Fibroblast of lung (primary cell): ENCODE measurements around the gene HSPBP1.

Source experiments
- EZH2 ChIP-seq: IDR thresholded peaks from 2 replicates; pipeline ENCODE4 v1.5.1; 2012; ENCODE audit warnings: low read length, control low read depth, mild to moderate bottlenecking; ENCODE audit errors: missing control alignments
- TF ChIP-seq, protein P1 (sequence below), 2 donors: IDR thresholded peaks in 1 of 2; conservative IDR thresholded peaks in 1 of 2; 1 replicate in 1 of 2; 2 replicates in 1 of 2; pipeline ENCODE4 v1.5.1; 2011 to 2012; ENCODE audit warnings: low read length in 2 of 2, control low read depth in 1 of 2, inconsistent platforms in 1 of 2, low read depth in 1 of 2, mild to moderate bottlenecking in 1 of 2

DNA sequence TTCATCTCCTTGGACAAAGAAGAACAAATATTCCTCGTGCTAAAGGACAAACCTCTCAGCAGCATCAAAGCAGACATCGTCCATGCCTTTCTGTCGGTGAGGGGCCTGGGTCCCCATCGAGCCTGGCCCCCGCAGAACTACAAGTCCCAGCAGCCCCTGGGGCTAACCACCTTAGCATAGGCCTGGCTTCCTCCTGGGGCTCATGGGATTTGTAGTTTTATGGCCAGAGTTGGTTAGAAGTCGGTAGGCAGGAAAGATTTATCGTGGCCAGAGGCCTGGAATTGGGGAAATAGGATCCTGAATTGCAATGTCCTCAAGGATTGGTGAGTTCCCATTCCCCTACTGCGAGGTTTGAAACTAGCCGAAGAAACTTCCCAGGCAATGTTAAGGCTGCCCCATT is 25.6 kb upstream of the HSPBP1 start:
- TF ChIP-seq, protein P1, sequence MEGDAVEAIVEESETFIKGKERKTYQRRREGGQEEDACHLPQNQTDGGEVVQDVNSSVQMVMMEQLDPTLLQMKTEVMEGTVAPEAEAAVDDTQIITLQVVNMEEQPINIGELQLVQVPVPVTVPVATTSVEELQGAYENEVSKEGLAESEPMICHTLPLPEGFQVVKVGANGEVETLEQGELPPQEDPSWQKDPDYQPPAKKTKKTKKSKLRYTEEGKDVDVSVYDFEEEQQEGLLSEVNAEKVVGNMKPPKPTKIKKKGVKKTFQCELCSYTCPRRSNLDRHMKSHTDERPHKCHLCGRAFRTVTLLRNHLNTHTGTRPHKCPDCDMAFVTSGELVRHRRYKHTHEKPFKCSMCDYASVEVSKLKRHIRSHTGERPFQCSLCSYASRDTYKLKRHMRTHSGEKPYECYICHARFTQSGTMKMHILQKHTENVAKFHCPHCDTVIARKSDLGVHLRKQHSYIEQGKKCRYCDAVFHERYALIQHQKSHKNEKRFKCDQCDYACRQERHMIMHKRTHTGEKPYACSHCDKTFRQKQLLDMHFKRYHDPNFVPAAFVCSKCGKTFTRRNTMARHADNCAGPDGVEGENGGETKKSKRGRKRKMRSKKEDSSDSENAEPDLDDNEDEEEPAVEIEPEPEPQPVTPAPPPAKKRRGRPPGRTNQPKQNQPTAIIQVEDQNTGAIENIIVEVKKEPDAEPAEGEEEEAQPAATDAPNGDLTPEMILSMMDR (conservative IDR thresholded peaks at IDR 0.05 in 1 of 2, IDR thresholded peaks at IDR 0.05 in 1 of 2; ENCODE audit: low read depth in 1 of 2, low read length in 2 of 2), result no peak
- TF ChIP-seq EZH2, result no peak
